CD4-positive, alpha-beta T cell treated with Interleukin-6 for 4 hours (primary cell): ENCODE data around the gene PHKA2.

Experiments used
- DNase-seq: peaks from one replicate; pipeline ENCODE4 v3.0.0-alpha.2; 2020; ENCODE audit warnings: mixed read lengths

Gene PHKA2

DNA sequence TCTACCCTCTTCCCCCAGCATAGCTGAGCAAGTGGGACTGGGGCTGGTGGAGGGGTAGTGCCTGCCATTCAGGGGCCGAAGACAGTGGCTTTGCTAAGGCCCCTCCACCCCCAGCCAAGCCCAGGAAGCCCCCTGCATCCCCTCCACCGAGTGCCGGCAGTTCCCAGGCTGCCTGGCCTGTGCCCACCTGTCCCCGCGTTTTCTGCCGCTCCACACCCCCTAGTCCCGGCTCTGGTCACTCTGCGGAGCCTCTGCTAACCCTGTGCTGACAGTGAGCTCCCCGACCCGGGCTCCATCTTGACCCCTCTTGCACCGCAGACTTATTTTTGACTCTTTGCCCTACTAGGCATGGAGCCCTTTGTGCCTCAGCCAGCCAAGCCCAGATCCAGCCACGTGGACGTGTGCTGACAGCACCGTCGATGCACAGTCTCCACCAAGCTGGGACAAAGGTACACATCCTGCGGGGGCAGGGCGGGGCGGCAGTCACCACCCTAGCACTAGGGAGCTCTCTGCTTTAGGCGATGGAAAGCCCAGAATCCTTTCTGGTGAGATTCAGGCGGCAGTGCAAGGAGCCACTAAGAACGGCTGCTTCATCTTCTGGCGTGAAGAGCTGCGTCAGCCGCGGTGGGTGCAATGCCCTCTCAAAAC, 96.6 kb downstream of the PHKA2 start:
- DNase-seq: peak; percentile 37

DNA sequence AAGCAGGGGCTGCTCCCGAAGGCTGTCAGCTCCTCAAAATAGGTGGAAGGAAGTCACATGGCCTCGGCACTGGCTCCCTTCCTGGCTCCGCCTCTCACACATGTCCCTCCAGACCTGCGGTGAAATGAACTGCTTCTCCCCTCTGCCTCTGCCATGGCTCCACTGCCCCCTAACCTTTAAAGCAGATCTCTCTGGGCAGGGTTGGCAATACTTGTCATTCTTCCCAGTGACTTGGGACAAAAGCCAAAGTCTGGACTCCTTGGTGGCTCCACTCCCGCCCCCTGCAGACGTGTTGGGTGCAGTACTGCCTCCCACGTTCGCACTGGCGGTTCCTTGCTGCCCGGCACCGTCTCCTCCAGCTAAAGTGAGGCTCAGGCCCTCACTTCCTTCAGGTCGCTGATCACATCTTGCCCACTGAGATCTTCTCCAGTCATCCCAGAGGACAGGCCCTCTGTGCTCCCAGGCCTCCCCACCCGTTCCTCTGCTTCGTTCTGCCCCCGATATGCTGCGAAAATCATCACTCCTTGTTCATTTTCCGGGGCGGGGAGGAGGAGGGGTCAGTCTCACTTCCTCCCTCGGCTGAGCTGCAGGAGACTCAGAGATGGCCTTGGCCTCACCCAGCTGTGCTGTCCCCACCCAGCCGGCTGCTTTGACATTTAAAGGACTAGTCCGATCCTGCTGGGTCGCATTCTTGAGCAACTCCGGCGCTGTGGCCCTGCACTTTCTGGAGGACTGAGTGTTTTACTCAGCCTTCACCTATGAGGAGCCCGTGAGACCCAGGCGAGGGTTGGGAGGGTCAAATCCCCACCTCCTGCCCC, 97.4 kb downstream of the PHKA2 start:
- peak; percentile 57 for DNase-seq

GRCh38 chrX:18886005-18886343, 97.9 kb downstream of the PHKA2 start:
- DNase-seq: no peak

- peak; percentile 36 for DNase-seq
These were observed 98.4 kb downstream of the PHKA2 start for GRCh38 chrX:18885328-18886004.

DNA sequence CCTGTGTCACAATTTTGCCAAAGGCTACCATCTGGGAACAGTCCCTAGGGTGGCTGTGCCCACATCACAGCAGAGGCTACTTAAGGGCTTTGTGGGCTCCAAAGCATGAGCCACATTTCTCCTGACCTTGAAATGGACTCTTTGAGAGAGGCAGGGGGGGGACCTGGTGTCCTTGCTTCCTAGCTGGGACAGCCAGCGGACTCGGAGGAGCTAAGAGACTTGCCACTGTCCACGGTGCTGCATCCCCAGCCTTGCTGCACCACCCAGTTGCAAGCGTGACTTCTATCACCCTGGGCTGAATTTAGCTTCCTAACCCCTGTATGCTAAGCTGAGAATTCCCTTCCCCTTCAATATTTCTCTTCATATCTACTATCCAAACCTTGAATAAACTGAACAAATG, 99.0 kb downstream of the PHKA2 start:
- DNase-seq: no peak

- no peak for DNase-seq
These were observed 99.8 kb downstream of the PHKA2 start for GRCh38 chrX:18883961-18884765.

- DNase-seq: no peak
These were observed 100.5 kb downstream of the PHKA2 start for GRCh38 chrX:18883234-18883960.

DNA sequence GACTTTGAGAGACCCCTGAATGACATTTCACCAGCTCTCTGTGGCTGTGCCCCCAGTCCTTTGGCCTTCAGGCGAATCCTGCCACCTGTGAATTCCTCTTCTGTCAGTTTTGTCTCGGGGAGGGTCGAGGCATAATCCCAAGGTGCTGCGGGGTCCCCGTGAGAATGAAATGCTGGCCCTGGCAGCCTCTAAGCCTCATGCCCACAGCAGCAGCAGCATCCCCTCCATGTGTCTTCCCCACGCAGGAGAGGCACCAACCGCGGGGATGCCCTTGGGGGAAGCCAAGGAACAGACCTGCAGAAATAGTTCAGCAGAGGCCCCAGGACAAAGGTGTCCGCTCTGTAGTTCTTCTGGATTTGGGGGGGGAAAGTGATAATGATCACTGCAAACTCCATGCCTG, 104.8 kb downstream of the PHKA2 start:
- no peak for DNase-seq

DNA sequence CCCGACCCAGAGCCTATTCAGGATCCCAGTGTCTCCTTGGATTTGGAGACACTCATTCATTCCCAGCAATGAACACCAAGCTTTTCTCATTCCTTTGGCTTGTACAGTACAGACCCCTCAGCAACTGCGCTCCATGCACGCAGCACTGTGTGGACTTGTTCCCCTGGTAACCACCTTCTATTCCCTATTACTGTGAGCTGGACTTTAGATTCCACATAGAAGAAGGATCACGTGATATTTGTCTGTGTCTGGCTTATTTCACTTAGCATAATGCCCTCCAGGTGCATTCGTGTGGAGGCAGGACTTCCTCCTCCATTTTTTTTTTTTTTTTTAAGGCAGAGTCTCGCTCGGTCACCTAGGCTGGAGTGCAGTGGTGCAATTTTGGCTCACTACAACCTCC, 106.4 kb downstream of the PHKA2 start:
- no peak for DNase-seq

- DNase-seq: no peak
These were observed 108.5 kb downstream of the PHKA2 start for GRCh38 chrX:18875256-18875878.

- DNase-seq: no peak
These were observed 109.2 kb downstream of the PHKA2 start for GRCh38 chrX:18874560-18875255.

- no peak for DNase-seq
These were observed 110.1 kb downstream of the PHKA2 start for GRCh38 chrX:18873836-18874235.

DNA sequence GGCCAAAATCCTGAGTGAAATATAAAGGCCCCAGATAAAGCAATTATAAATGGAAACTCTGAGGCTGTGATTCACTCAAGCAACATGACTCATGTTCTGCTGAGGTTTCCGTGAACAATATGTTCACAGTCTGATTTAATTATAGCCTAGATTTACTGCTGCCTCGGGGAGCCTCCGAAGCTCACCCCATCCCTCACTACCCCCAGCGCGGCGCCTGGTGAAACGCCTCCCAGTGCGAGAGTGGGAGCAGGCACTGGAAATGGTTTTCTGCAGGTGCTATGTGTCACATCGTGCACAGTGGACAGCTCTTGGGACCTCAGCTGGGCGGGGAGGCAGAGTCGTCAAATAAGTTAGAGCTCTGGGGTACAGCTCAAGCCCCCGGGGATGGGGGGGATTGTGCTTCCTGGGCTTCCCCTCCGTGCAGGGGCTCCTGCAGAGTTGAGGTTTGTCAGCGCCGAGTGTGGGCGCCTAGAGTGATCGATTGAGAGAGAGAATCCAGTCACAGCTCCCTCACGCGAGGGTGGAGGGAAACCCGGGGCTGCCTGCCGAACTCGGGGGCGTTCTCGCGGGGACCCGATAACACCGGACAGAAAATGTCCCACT, 110.6 kb downstream of the PHKA2 start:
- DNase-seq: no peak

DNA sequence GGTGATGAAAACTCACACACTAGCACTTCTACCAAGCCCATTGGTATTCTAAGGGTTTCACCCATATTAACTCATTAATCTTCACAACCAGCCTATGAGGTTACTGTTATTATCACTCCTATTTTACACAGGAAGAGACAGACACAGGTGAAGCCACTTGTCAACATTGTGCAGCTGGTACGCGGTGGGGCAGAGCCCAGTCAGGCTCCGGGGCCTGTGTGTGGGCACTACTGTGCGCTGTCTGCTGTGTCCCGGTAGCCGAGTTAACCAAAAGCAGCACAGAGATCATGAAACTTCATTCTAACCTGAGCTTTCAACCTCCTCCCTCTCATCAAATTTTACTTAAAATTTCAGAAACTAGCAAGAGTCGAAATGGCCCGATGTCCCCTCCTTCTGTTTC, 111.3 kb downstream of the PHKA2 start:
- DNase-seq: no peak

DNA sequence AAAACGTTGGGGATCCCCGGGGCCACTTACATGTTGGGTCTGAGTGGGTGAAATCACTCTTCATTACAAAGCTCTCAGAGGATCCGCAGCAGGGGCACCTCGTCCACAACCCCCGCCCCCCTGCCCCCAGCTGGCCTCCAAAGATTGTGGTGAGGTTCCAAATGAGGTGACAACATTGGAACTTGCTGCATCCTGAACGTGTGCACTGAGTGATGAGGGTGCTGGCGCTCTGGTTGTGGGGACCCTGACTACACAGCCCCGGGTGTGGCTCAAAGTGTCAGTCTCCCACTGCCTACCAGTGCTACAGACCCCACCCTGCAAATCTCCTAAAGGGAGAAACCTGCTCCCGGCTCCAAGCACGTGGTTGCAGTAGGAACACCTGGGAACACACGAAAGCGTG, 111.9 kb downstream of the PHKA2 start:
- DNase-seq: no peak

- DNase-seq: no peak
These were observed 112.6 kb downstream of the PHKA2 start for GRCh38 chrX:18871161-18871890.

GRCh38 chrX:18864390-18864920, 119.5 kb downstream of the PHKA2 start:
- DNase-seq: no peak

- no peak for DNase-seq
These were observed 122.4 kb downstream of the PHKA2 start for GRCh38 chrX:18861511-18861910.

GRCh38 chrX:18856645-18856997, 127.3 kb downstream of the PHKA2 start:
- no peak for DNase-seq
